K562 (cell line): ENCODE results near the gene ITGA7. TPM values are rescaled to one million over a fixed set of nuclear protein-coding genes. Genes with fewer than 3 reads are reported as not detected.

ENCODE experiments used
- ATAC-seq: fragments of 200-7000 bp; cut with Tn5 transposase; 3 replicates; pipeline ENCODE4 v1.9.1; 2020; ENCODE audit warnings: moderate library complexity
- BruUV-seq: library from RNA; stranded (reverse); fragments of 400-500 nt; replicated peaks from 2 replicates; lab custom pipeline; 2021; lab: Mats Ljungman, UMichigan
- CTCF ChIA-PET: fragments of 300-600 bp; formaldehyde crosslinking; extraction: SDS; loops from one replicate; lab custom pipeline; 2021; ENCODE audit warnings: low intra/inter-chr PET ratio; lab: Yijun Ruan, JAX
- POLR2A ChIA-PET: fragments of 300-600, 350-650 bp; sonication (Branson Sonifier 250); formaldehyde crosslinking; extraction: SDS; loops from one replicate; lab custom pipeline; 2021; ENCODE audit warnings: antibody characterized with exemption, inconsistent platforms; lab: Yijun Ruan, JAX
- DNase-seq, 4 experiments: peaks; one replicate each; pipeline versions ENCODE4 v3.0.0 to v3.0.0-alpha.2; 2011 to 2018; ENCODE audit warnings: low spot score in 3 of 4, mixed read lengths in 3 of 4; ENCODE audit errors: extremely low read depth in 1 of 4
- FAIRE-seq: peaks from 2 replicates; lab custom pipeline; 2011; peaks lifted over from hg19 to GRCh38; lab: Jason Lieb, UNC
- H2AFZ ChIP-seq: 2 replicates; pipeline ENCODE4 v1.6.0; 2011; ENCODE audit warnings: low read depth, low read length, control low read depth, inconsistent platforms
- H3K27ac ChIP-seq: fragments of 200-600 bp; 3 replicates; pipeline ENCODE4 v1.8.0; 2011; ENCODE audit warnings: low read depth, mild to moderate bottlenecking, control low read depth, inconsistent platforms, low read length, moderate library complexity, mixed read lengths; ENCODE audit errors: extremely low read depth
- H3K27me3 ChIP-seq, 2 experiments: fragments of 300-600 bp in 1 of 2; 2 replicates in 1 of 2; 3 replicates in 1 of 2; pipeline versions ENCODE4 v1.6.0 to v1.8.0; 2011; ENCODE audit warnings: inconsistent platforms in 2 of 2, low read length in 2 of 2, mild to moderate bottlenecking in 1 of 2, mixed read lengths in 1 of 2, moderate library complexity in 1 of 2; ENCODE audit not compliant: control insufficient read depth in 2 of 2, insufficient read depth in 2 of 2
- H3K36me3 ChIP-seq: fragments of 300-600 bp; 3 replicates; pipeline ENCODE4 v1.8.0; 2011; ENCODE audit warnings: mild to moderate bottlenecking, low read length, inconsistent platforms; ENCODE audit not compliant: control insufficient read depth, insufficient read depth
- H3K4me1 ChIP-seq, 2 experiments: fragments of 200-600 bp in 1 of 2; replicated peaks in 1 of 2; 2 replicates in 1 of 2; 3 replicates in 1 of 2; pipeline versions ENCODE4 v1.5.1 to v1.8.0; 2011; ENCODE audit warnings: inconsistent platforms in 2 of 2, low read length in 2 of 2, mild to moderate bottlenecking in 1 of 2, mixed read lengths in 1 of 2, moderate library complexity in 1 of 2; ENCODE audit not compliant: control insufficient read depth in 2 of 2, insufficient read depth in 2 of 2
- H3K4me2 ChIP-seq: 2 replicates; pipeline ENCODE4 v1.6.1; 2011; ENCODE audit warnings: low read length, control low read depth, inconsistent platforms, mixed read lengths; ENCODE audit not compliant: insufficient read depth
- H3K4me3 ChIP-seq: fragments of 200-600 bp; sonication (generic), shearing (Covaris generic); 2 replicates; pipeline ENCODE4 v1.5.1; 2016; ENCODE audit warnings: control low read depth, inconsistent platforms
- H3K79me2 ChIP-seq: fragments of 200-600 bp; 3 replicates; pipeline ENCODE4 v1.8.0; 2011; ENCODE audit warnings: low read length, inconsistent platforms; ENCODE audit not compliant: control insufficient read depth, insufficient read depth
- H3K9ac ChIP-seq, 2 experiments: 2 replicates each; pipeline versions ENCODE4 v1.6.0 to v1.6.1; 2011; ENCODE audit warnings: low read depth in 2 of 2, low read length in 2 of 2, control low read depth in 1 of 2, inconsistent platforms in 1 of 2, mild to moderate bottlenecking in 1 of 2, mixed read lengths in 1 of 2; ENCODE audit not compliant: insufficient read depth in 1 of 2
- H3K9me1 ChIP-seq: one replicate; pipeline ENCODE4 v1.6.0; 2011; ENCODE audit warnings: inconsistent platforms, mild to moderate bottlenecking, low read length, moderate library complexity; ENCODE audit not compliant: control insufficient read depth, insufficient read depth
- H3K9me3 ChIP-seq: replicated peaks from 2 replicates; pipeline ENCODE4 v1.5.1; 2011; ENCODE audit warnings: low read depth, low read length, inconsistent platforms; ENCODE audit not compliant: control insufficient read depth, insufficient read depth
- H4K20me1 ChIP-seq: replicated peaks from 2 replicates; pipeline ENCODE4 v1.6.1; 2011; ENCODE audit warnings: low read length, inconsistent platforms, mixed read lengths; ENCODE audit not compliant: control insufficient read depth, insufficient read depth
- ARHGAP35 ChIP-seq: fragments of 450-650 bp; IDR thresholded peaks from 2 replicates; pipeline ENCODE4 v1.6.1; 2018; ENCODE audit not compliant: partially characterized antibody
- ATF3 ChIP-seq, 2 experiments: fragments of 450-650 bp in 1 of 2; sonication (generic) in 1 of 2; formaldehyde crosslinking in 1 of 2; IDR thresholded peaks in 1 of 2; conservative IDR thresholded peaks in 1 of 2; 2 replicates each; pipeline versions ENCODE4 v1.6.1 to v1.8.1; 2016 to 2023; ENCODE audit warnings: mild to moderate bottlenecking in 2 of 2, moderate library complexity in 2 of 2, inconsistent platforms in 1 of 2, missing genetic modification reagents in 1 of 2
- ELK1 ChIP-seq: sonication (generic); formaldehyde crosslinking; IDR thresholded peaks from 2 replicates; pipeline ENCODE4 v1.8.1; 2022; ENCODE audit warnings: missing genetic modification reagents
- FOXO4 ChIP-seq: fragments of 450-650 bp; formaldehyde crosslinking; IDR thresholded peaks from 2 replicates; pipeline ENCODE4 v1.4.0; 2020; ENCODE audit warnings: mild to moderate bottlenecking, moderate library complexity
- HMG20B ChIP-seq: fragments of 250-450 bp; sonication (Bioruptor Pico); IDR thresholded peaks from 2 replicates; pipeline ENCODE4 v1.5.0; 2021; ENCODE audit warnings: mild to moderate bottlenecking
- MAX ChIP-seq: sonication (generic); formaldehyde crosslinking; IDR thresholded peaks from 2 replicates; pipeline ENCODE4 v1.9.0; 2022; ENCODE audit warnings: mild to moderate bottlenecking, missing genetic modification reagents
- MECOM ChIP-seq: fragments of 250-450 bp; sonication (Bioruptor Pico); IDR thresholded peaks from 2 replicates; pipeline ENCODE4 v1.8.0; 2022; ENCODE audit warnings: inconsistent platforms
- SNRNP70 ChIP-seq: fragments of 200-400 bp; formaldehyde crosslinking; optimal IDR thresholded peaks from 2 replicates; pipeline ENCODE3; 2017; ENCODE audit warnings: low read depth, low read length
- ZBTB5 ChIP-seq: fragments of 450-650 bp; IDR thresholded peaks from 2 replicates; pipeline ENCODE4 v1.6.1; 2017; ENCODE audit warnings: antibody characterized with exemption
- ZKSCAN1 ChIP-seq: fragments of 150-350 bp; IDR thresholded peaks from 2 replicates; pipeline ENCODE4 v1.6.1; 2016; ENCODE audit warnings: low read depth, low read length
- ZNF512 ChIP-seq: IDR thresholded peaks from 2 replicates; pipeline ENCODE4 v1.6.1; 2016; ENCODE audit warnings: missing genetic modification characterization, missing compliant biosample characterization
- ZNF584 ChIP-seq: fragments of 200-800 bp; sonication (Bioruptor generic); IDR thresholded peaks from 2 replicates; pipeline ENCODE4 v1.6.1; 2016; ENCODE audit warnings: low read depth, mild to moderate bottlenecking, missing genetic modification characterization, missing compliant biosample characterization
- WGBS: fragments of 100-300 bp; shearing (Covaris generic); methylation state at CpG from one replicate; pipeline ENCODE4 v1.1.6; 2016; ENCODE audit warnings: low coverage, mixed read lengths; ENCODE audit not compliant: insufficient coverage; ENCODE audit errors: missing lambda C conversion rate; 5-methylcytosine and 5-hydroxymethylcytosine counted together
- in situ Hi-C: fragments of 300-500 bp; cut with MboI; formaldehyde crosslinking; loops from 4 replicates; pipeline ENCODE4 v1.15.0; 2018; ENCODE audit warnings: inconsistent platforms, mixed read lengths
- intact Hi-C: fragments of 100-400 bp; cut with micrococcal nuclease; formaldehyde crosslinking; loops from 2 replicates; pipeline ENCODE4 v1.14.2; 2022
- polyA plus RNA-seq, 8 experiments: library from polyadenylated mRNA; depleted of rRNA in 4 of 8; stranded (reverse) in 5 of 8; unstranded in 3 of 8; fragments of >200 nt; fragmentation: Nextera tagmentation in 2 of 8; fragmentation: Illumina TruSeq in 1 of 8; extraction: Ambion mirVana in 2 of 8; extraction: Trizol in 1 of 8; gene quantifications; 2 replicates each; pipeline versions ENCODE4 v1.2.1 to v1.2.3, GENCODE V29; 2011 to 2014; ENCODE audit warnings: inconsistent platforms in 1 of 8, missing spikeins in 1 of 8
- total RNA-seq, 7 experiments: library from RNA; depleted of rRNA in 6 of 7; stranded (reverse); fragments of >200 nt in 6 of 7; fragmentation: Illumina TruSeq in 2 of 7; extraction: Trizol in 2 of 7; gene quantifications; 2 replicates each; pipeline versions ENCODE4 v1.2.1 to v1.2.3, GENCODE V29; 2011 to 2021; ENCODE audit warnings: low replicate concordance in 1 of 7

Gene ITGA7
- total and polyA plus RNA-seq, 9 of the 15 experiments (the other 6 are each of a cell fraction or from before 2014, with no cell fraction given) = 0.11 to 2.3 (median 0.56) TPM; not detected in 1

- TF ChIP-seq ZNF584 (CRISPR knock-in tag) = no peak
- 0 out of 2 replicates have a peak, but pooled peaks have one; percentile 15 for TF ChIP-seq ATF3 (IDR thresholded peaks at IDR 0.05)
- no peak for TF ChIP-seq ATF3 (CRISPR knock-in tag; conservative IDR thresholded peaks at IDR 0.05)
- no peak for TF ChIP-seq ARHGAP35
- TF ChIP-seq SNRNP70 = no peak
Observed at GRCh38 chr12:55733021-55733555, 25.4 kb upstream of the ITGA7 start (continued).

- Histone ChIP-seq H3K79me2 (peaks cover 20% of the 10 kb centered on the region), H3K4me2 (no peak overlapping the region), H3K27ac (no peak overlapping the region), H3K9me1 (no peaks in the 10 kb centered on the region), H4K20me1 (0 out of 2 replicates have a peak, but pooled peaks cover 5% of the 10 kb centered on the region), H3K4me1 (peaks cover 20 to 36% of the 10 kb centered on the region in 2 experiments; a peak in 4 of 5 replicates), H2AFZ (no peak overlapping the region), H3K36me3 (peaks cover 1% of the 10 kb centered on the region; the same call in 1 of the 3 replicates), H3K9me3 (no peaks in the 10 kb centered on the region), H3K9ac (peak overlapping the region in 1 of 2 experiments; percentile 73; a peak in 1 of 4 replicates), H3K27me3 (no peaks in the 10 kb centered on the region), H3K4me3 (no peak overlapping the region)
- FAIRE-seq (no peak), ATAC-seq (no peak), DNase-seq (no peak)
- intact Hi-C loops (no loop called here), in situ Hi-C loops (no loop called here)
- no TSS peak for BruUV-seq
- ChIA-PET POLR2A (no interaction called here), CTCF (no interaction called here)
- 47% methylated on average over 4 of the region's 4 CpGs for WGBS
- TF ChIP-seq ELK1 (CRISPR knock-in tag) (no peak), MECOM (CRISPR knock-in tag) (no peak), HMG20B (CRISPR knock-in tag) (no peak), MAX (CRISPR knock-in tag) (no peak), ZKSCAN1 (no peak), ZBTB5 (no peak), ZNF512 (tag) (no peak), FOXO4 (no peak)
Observed at GRCh38 chr12:55732288-55732687, 24.6 kb upstream of the ITGA7 start.
